K562 (cell line): Measurements from ENCODE around the gene ASPHD2. TPM values are rescaled to one million over a fixed set of nuclear protein-coding genes. Genes with fewer than 3 reads are reported as not detected.

Source experiments
- ATAC-seq: fragments of 200-7000 bp; cut with Tn5 transposase; 3 replicates; pipeline ENCODE4 v1.9.1; 2020; ENCODE audit warnings: moderate library complexity
- BruUV-seq: library from RNA; stranded (reverse); fragments of 400-500 nt; replicated peaks from 2 replicates; lab custom pipeline; 2021; lab: Mats Ljungman, UMichigan
- CTCF ChIA-PET: fragments of 300-600 bp; formaldehyde crosslinking; extraction: SDS; loops from one replicate; lab custom pipeline; 2021; ENCODE audit warnings: low intra/inter-chr PET ratio; lab: Yijun Ruan, JAX
- POLR2A ChIA-PET: fragments of 300-600, 350-650 bp; sonication (Branson Sonifier 250); formaldehyde crosslinking; extraction: SDS; loops from one replicate; lab custom pipeline; 2021; ENCODE audit warnings: antibody characterized with exemption, inconsistent platforms; lab: Yijun Ruan, JAX
- DNase-seq, 4 experiments: peaks; one replicate each; pipeline versions ENCODE4 v3.0.0 to v3.0.0-alpha.2; 2011 to 2018; ENCODE audit warnings: low spot score in 3 of 4, mixed read lengths in 3 of 4; ENCODE audit errors: extremely low read depth in 1 of 4
- FAIRE-seq: peaks from 2 replicates; lab custom pipeline; 2011; peaks lifted over from hg19 to GRCh38; lab: Jason Lieb, UNC
- H2AFZ ChIP-seq: 2 replicates; pipeline ENCODE4 v1.6.0; 2011; ENCODE audit warnings: low read depth, low read length, control low read depth, inconsistent platforms
- H3K27ac ChIP-seq: fragments of 200-600 bp; 3 replicates; pipeline ENCODE4 v1.8.0; 2011; ENCODE audit warnings: low read depth, mild to moderate bottlenecking, control low read depth, inconsistent platforms, low read length, moderate library complexity, mixed read lengths; ENCODE audit errors: extremely low read depth
- H3K27me3 ChIP-seq, 2 experiments: fragments of 300-600 bp in 1 of 2; 2 replicates in 1 of 2; 3 replicates in 1 of 2; pipeline versions ENCODE4 v1.6.0 to v1.8.0; 2011; ENCODE audit warnings: inconsistent platforms in 2 of 2, low read length in 2 of 2, mild to moderate bottlenecking in 1 of 2, mixed read lengths in 1 of 2, moderate library complexity in 1 of 2; ENCODE audit not compliant: control insufficient read depth in 2 of 2, insufficient read depth in 2 of 2
- H3K36me3 ChIP-seq: fragments of 300-600 bp; 3 replicates; pipeline ENCODE4 v1.8.0; 2011; ENCODE audit warnings: mild to moderate bottlenecking, low read length, inconsistent platforms; ENCODE audit not compliant: control insufficient read depth, insufficient read depth
- H3K4me1 ChIP-seq, 2 experiments: fragments of 200-600 bp in 1 of 2; replicated peaks in 1 of 2; 2 replicates in 1 of 2; 3 replicates in 1 of 2; pipeline versions ENCODE4 v1.5.1 to v1.8.0; 2011; ENCODE audit warnings: inconsistent platforms in 2 of 2, low read length in 2 of 2, mild to moderate bottlenecking in 1 of 2, mixed read lengths in 1 of 2, moderate library complexity in 1 of 2; ENCODE audit not compliant: control insufficient read depth in 2 of 2, insufficient read depth in 2 of 2
- H3K4me2 ChIP-seq: 2 replicates; pipeline ENCODE4 v1.6.1; 2011; ENCODE audit warnings: low read length, control low read depth, inconsistent platforms, mixed read lengths; ENCODE audit not compliant: insufficient read depth
- H3K4me3 ChIP-seq: fragments of 200-600 bp; sonication (generic), shearing (Covaris generic); 2 replicates; pipeline ENCODE4 v1.5.1; 2016; ENCODE audit warnings: control low read depth, inconsistent platforms
- H3K79me2 ChIP-seq: fragments of 200-600 bp; 3 replicates; pipeline ENCODE4 v1.8.0; 2011; ENCODE audit warnings: low read length, inconsistent platforms; ENCODE audit not compliant: control insufficient read depth, insufficient read depth
- H3K9ac ChIP-seq, 2 experiments: 2 replicates each; pipeline versions ENCODE4 v1.6.0 to v1.6.1; 2011; ENCODE audit warnings: low read depth in 2 of 2, low read length in 2 of 2, control low read depth in 1 of 2, inconsistent platforms in 1 of 2, mild to moderate bottlenecking in 1 of 2, mixed read lengths in 1 of 2; ENCODE audit not compliant: insufficient read depth in 1 of 2
- H3K9me1 ChIP-seq: one replicate; pipeline ENCODE4 v1.6.0; 2011; ENCODE audit warnings: inconsistent platforms, mild to moderate bottlenecking, low read length, moderate library complexity; ENCODE audit not compliant: control insufficient read depth, insufficient read depth
- H3K9me3 ChIP-seq: replicated peaks from 2 replicates; pipeline ENCODE4 v1.5.1; 2011; ENCODE audit warnings: low read depth, low read length, inconsistent platforms; ENCODE audit not compliant: control insufficient read depth, insufficient read depth
- H4K20me1 ChIP-seq: replicated peaks from 2 replicates; pipeline ENCODE4 v1.6.1; 2011; ENCODE audit warnings: low read length, inconsistent platforms, mixed read lengths; ENCODE audit not compliant: control insufficient read depth, insufficient read depth
- ATF2 ChIP-seq: sonication (generic); formaldehyde crosslinking; IDR thresholded peaks from 2 replicates; pipeline ENCODE4 v1.8.1; 2022; ENCODE audit warnings: missing genetic modification reagents
- ELF2 ChIP-seq: fragments of 250-450 bp; sonication (Bioruptor Pico); IDR thresholded peaks from 2 replicates; pipeline ENCODE4 v1.5.0; 2021; ENCODE audit warnings: mild to moderate bottlenecking
- LEF1 ChIP-seq: fragments of 450-650 bp; IDR thresholded peaks from 2 replicates; pipeline ENCODE4 v1.6.1; 2016; ENCODE audit warnings: mild to moderate bottlenecking
- MCM3 ChIP-seq: fragments of 450-650 bp; IDR thresholded peaks from 2 replicates; pipeline ENCODE4 v1.6.1; 2016
- MLLT1 ChIP-seq, 2 experiments: fragments of 450-650 bp; IDR thresholded peaks; 2 replicates each; pipeline ENCODE4 v1.6.1; 2016
- RCOR1 ChIP-seq, 2 experiments: IDR thresholded peaks; 2 replicates each; pipeline ENCODE4 v1.6.1; 2012; ENCODE audit warnings: low read depth in 2 of 2, low read length in 2 of 2, borderline replicate concordance in 1 of 2, improper control_type of control experiment in 1 of 2
- ZNF41 ChIP-seq: fragments of 250-450 bp; sonication (Bioruptor Pico); conservative IDR thresholded peaks from 2 replicates; pipeline ENCODE4 v1.4.0; 2020; ENCODE audit warnings: mild to moderate bottlenecking
- WGBS: fragments of 100-300 bp; shearing (Covaris generic); methylation state at CpG from one replicate; pipeline ENCODE4 v1.1.6; 2016; ENCODE audit warnings: low coverage, mixed read lengths; ENCODE audit not compliant: insufficient coverage; ENCODE audit errors: missing lambda C conversion rate; 5-methylcytosine and 5-hydroxymethylcytosine counted together
- in situ Hi-C: fragments of 300-500 bp; cut with MboI; formaldehyde crosslinking; loops from 4 replicates; pipeline ENCODE4 v1.15.0; 2018; ENCODE audit warnings: inconsistent platforms, mixed read lengths
- intact Hi-C: fragments of 100-400 bp; cut with micrococcal nuclease; formaldehyde crosslinking; loops from 2 replicates; pipeline ENCODE4 v1.14.2; 2022
- polyA plus RNA-seq, 8 experiments: library from polyadenylated mRNA; depleted of rRNA in 4 of 8; stranded (reverse) in 5 of 8; unstranded in 3 of 8; fragments of >200 nt; fragmentation: Nextera tagmentation in 2 of 8; fragmentation: Illumina TruSeq in 1 of 8; extraction: Ambion mirVana in 2 of 8; extraction: Trizol in 1 of 8; gene quantifications; 2 replicates each; pipeline versions ENCODE4 v1.2.1 to v1.2.3, GENCODE V29; 2011 to 2014; ENCODE audit warnings: inconsistent platforms in 1 of 8, missing spikeins in 1 of 8
- total RNA-seq, 7 experiments: library from RNA; depleted of rRNA in 6 of 7; stranded (reverse); fragments of >200 nt in 6 of 7; fragmentation: Illumina TruSeq in 2 of 7; extraction: Trizol in 2 of 7; gene quantifications; 2 replicates each; pipeline versions ENCODE4 v1.2.1 to v1.2.3, GENCODE V29; 2011 to 2021; ENCODE audit warnings: low replicate concordance in 1 of 7

The ASPHD2 gene
- total and polyA plus RNA-seq, 9 of the 15 experiments (the other 6 are each of a cell fraction or from before 2014, with no cell fraction given): 0.18 to 0.64 (median 0.36) TPM

- BruUV-seq: no TSS peak
- Histone ChIP-seq H3K79me2 (no peaks in the 10 kb centered on the region), H3K9me3 (no peaks in the 10 kb centered on the region), H2AFZ (no peak overlapping the region), H3K4me2 (no peak overlapping the region), H3K4me1 (peaks cover 0 to 2% of the 10 kb centered on the region in 2 experiments; a peak in 3 of 5 replicates), H3K27me3 (no peaks in the 10 kb centered on the region; a peak in 2 of 5 replicates), H3K36me3 (no peaks in the 10 kb centered on the region), H3K4me3 (no peak overlapping the region), H3K9ac (no peak overlapping the region), H3K27ac (no peak overlapping the region), H4K20me1 (no peaks in the 10 kb centered on the region), H3K9me1 (no peaks in the 10 kb centered on the region)
- ChIA-PET CTCF (no interaction called here), POLR2A (interaction anchor here (0.7 to 1.1 kb wide), 3 partner anchors 7 to 85 kb away, joined by 3 to 4 read pairs (median 3); no protein-coding TSS in a partner anchor)
- no peak for DNase-seq
- no peak for ATAC-seq
- in situ Hi-C loops: loop anchor here (5.0 kb wide), 1 partner anchor 266 kb away; no protein-coding TSS in a partner anchor
- TF ChIP-seq LEF1 (no peak), MCM3 (no peak), ELF2 (CRISPR knock-in tag) (no peak), RCOR1 (IDR thresholded peaks at IDR 0.05; ENCODE audit: borderline replicate concordance in 1 of 2, low read depth in 2 of 2, low read length in 2 of 2) (no peak), ATF2 (CRISPR knock-in tag) (no peak), ZNF41 (CRISPR knock-in tag) (no peak), MLLT1 (IDR thresholded peaks at IDR 0.05) (no peak)
- intact Hi-C loops: loop anchor here (5.0 kb wide), 1 partner anchor 271 kb away; no protein-coding TSS in a partner anchor
- 6% methylated on average over 5 of the region's 5 CpGs for WGBS
- FAIRE-seq: no peak
Observed at GRCh38 chr22:26395926-26396325, 33.1 kb upstream of the ASPHD2 start.
